ENCODE results near the gene FBN1.

GRCh38 chr15:48400086-48400485 is 245.4 kb downstream of the FBN1 start:
- TF ChIP-seq CTCF (IDR thresholded peaks at IDR 0.05) (no peak), POLR2AphosphoS5 (IDR thresholded peaks at IDR 0.05) (no peak)
